Fibroblast of lung (primary cell): Measurements from ENCODE around the gene VWA1. TPM values are rescaled to one million over a fixed set of nuclear protein-coding genes. Genes with fewer than 3 reads are reported as not detected.

Experiments used
- DNase-seq, 2 donors: peaks; one replicate each; pipeline versions ENCODE4 v3.0.0 to v3.0.0-alpha.2; 2010; ENCODE audit warnings: low read depth in 2 of 2
- H2AFZ ChIP-seq: 2 replicates; pipeline ENCODE4 v1.5.1; 2012; ENCODE audit warnings: low read length, control low read depth, inconsistent platforms
- H3K27ac ChIP-seq: 2 replicates; pipeline ENCODE4 v1.5.1; 2011; ENCODE audit warnings: low read length, control low read depth; ENCODE audit not compliant: insufficient read depth
- H3K27me3 ChIP-seq: 2 replicates; pipeline ENCODE4 v1.5.1; 2011; ENCODE audit warnings: mild to moderate bottlenecking, low read length; ENCODE audit not compliant: control insufficient read depth, insufficient read depth
- H3K36me3 ChIP-seq: 2 replicates; pipeline ENCODE4 v1.5.1; 2011; ENCODE audit warnings: low read length; ENCODE audit not compliant: control insufficient read depth, insufficient read depth
- H3K4me1 ChIP-seq: 2 replicates; pipeline ENCODE4 v1.5.1; 2011; ENCODE audit warnings: low read length; ENCODE audit not compliant: control insufficient read depth, insufficient read depth; ENCODE audit errors: extremely low read depth
- H3K4me2 ChIP-seq: 2 replicates; pipeline ENCODE4 v1.5.1; 2011; ENCODE audit warnings: low read length, control low read depth; ENCODE audit not compliant: insufficient read depth; ENCODE audit errors: extremely low read depth
- H3K4me3 ChIP-seq, 4 experiments: fragments of 200-600 bp in 1 of 4; sonication (generic) in 1 of 4; replicated peaks in 1 of 4; 2 replicates each; pipeline ENCODE4 v1.5.1; 2011 to 2016; ENCODE audit warnings: low read length in 4 of 4, low read depth in 3 of 4, mild to moderate bottlenecking in 3 of 4, control low read depth in 2 of 4, inconsistent platforms in 1 of 4, mixed read lengths in 1 of 4; ENCODE audit not compliant: insufficient read depth in 1 of 4; ENCODE audit errors: control extremely low read depth in 1 of 4
- H3K79me2 ChIP-seq: 2 replicates; pipeline ENCODE4 v1.5.1; 2012; ENCODE audit warnings: mild to moderate bottlenecking, low read length, inconsistent platforms; ENCODE audit not compliant: control insufficient read depth, insufficient read depth
- H3K9ac ChIP-seq: 2 replicates; pipeline ENCODE4 v1.5.1; 2011; ENCODE audit warnings: mild to moderate bottlenecking, low read length, control low read depth; ENCODE audit not compliant: insufficient read depth
- H3K9me3 ChIP-seq: 2 replicates; pipeline ENCODE4 v1.5.1; 2012; ENCODE audit warnings: low read depth, low read length; ENCODE audit not compliant: control insufficient read depth, insufficient read depth
- H4K20me1 ChIP-seq: 2 replicates; pipeline ENCODE4 v1.5.1; 2011; ENCODE audit warnings: low read length; ENCODE audit not compliant: control insufficient read depth, insufficient read depth; ENCODE audit errors: extremely low read depth
- CTCF ChIP-seq, 2 donors: IDR thresholded peaks in 1 of 2; conservative IDR thresholded peaks in 1 of 2; 1 replicate in 1 of 2; 2 replicates in 1 of 2; pipeline ENCODE4 v1.5.1; 2011 to 2012; ENCODE audit warnings: low read length in 2 of 2, control low read depth in 1 of 2, inconsistent platforms in 1 of 2, low read depth in 1 of 2, mild to moderate bottlenecking in 1 of 2
- EZH2 ChIP-seq: IDR thresholded peaks from 2 replicates; pipeline ENCODE4 v1.5.1; 2012; ENCODE audit warnings: low read length, control low read depth, mild to moderate bottlenecking; ENCODE audit errors: missing control alignments
- polyA plus RNA-seq, 2 donors: library from polyadenylated mRNA; depleted of rRNA in 1 of 2; stranded (reverse) in 1 of 2; unstranded in 1 of 2; fragments of >200 nt; gene quantifications; 2 replicates each; pipeline ENCODE4 v1.2.1, GENCODE V29; 2011 to 2012; ENCODE audit warnings: missing spikeins in 1 of 2
- total RNA-seq: library from RNA; depleted of rRNA; stranded (reverse); fragments of >200 nt; gene quantifications from 2 replicates; pipeline ENCODE4 v1.2.1, GENCODE V29; 2014

The VWA1 gene
- total and polyA plus RNA-seq, 2 donors (not counting 1 experiment from before 2014, with no cell fraction given): 2.5 to 3.1 TPM

- TF ChIP-seq EZH2 (no peak), CTCF (conservative IDR thresholded peaks at IDR 0.05 in 1 of 2, IDR thresholded peaks at IDR 0.05 in 1 of 2; ENCODE audit: low read depth in 1 of 2, low read length in 2 of 2) (no peak)
- Histone ChIP-seq H2AFZ (no peak overlapping the region), H3K4me1 (no peaks in the 10 kb centered on the region), H3K36me3 (no peaks in the 10 kb centered on the region), H3K27me3 (no peaks in the 10 kb centered on the region), H4K20me1 (no peaks in the 10 kb centered on the region), H3K4me3 (no peak overlapping the region), H3K9me3 (no peaks in the 10 kb centered on the region), H3K4me2 (no peak overlapping the region), H3K79me2 (no peaks in the 10 kb centered on the region), H3K27ac (no peak overlapping the region), H3K9ac (no peak overlapping the region)
- DNase-seq: no peak
Observed at GRCh38 chr1:1460540-1461130, 25.1 kb downstream of the VWA1 start.

DNA sequence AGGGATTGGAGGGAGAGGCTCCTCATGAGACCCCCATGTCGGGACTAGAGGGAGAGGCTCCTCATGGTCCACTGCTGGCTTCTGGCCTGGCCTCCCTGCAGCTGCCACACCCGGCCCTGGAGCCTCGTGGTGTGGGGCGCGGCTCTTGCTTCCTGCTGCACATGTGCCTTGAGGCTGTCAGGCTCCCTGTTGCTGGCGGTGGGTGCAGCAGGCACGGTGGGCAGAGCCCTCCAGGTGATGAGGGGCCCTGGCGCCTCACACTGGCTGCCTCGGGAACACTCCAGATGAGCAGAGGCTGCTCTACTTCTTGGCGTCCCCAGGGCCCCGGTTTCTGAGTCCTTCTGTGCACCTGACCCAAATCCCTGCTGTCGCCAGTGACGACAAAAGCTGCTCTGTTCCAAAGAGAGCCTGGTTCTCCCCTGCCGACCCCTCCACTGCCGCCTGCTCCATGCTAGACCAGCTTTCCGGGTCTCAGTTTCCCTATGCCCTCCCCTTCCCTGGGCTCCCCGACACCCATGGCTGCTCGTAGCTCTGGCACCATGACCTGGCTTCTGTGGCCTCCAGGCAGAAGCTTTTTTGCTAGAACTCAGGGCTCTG lies 26.3 kb downstream of the VWA1 start:
- Histone ChIP-seq H4K20me1 (no peaks in the 10 kb centered on the region), H3K36me3 (no peaks in the 10 kb centered on the region), H3K9me3 (no peaks in the 10 kb centered on the region), H3K4me3 (no peak overlapping the region), H3K79me2 (no peaks in the 10 kb centered on the region), H2AFZ (no peak overlapping the region), H3K4me1 (no peaks in the 10 kb centered on the region), H3K27ac (no peak overlapping the region), H3K9ac (no peak overlapping the region), H3K4me2 (no peak overlapping the region), H3K27me3 (no peaks in the 10 kb centered on the region)
- no peak for TF ChIP-seq CTCF (conservative IDR thresholded peaks at IDR 0.05 in 1 of 2, IDR thresholded peaks at IDR 0.05 in 1 of 2; ENCODE audit: low read depth in 1 of 2, low read length in 2 of 2)
- TF ChIP-seq EZH2: no peak
- DNase-seq: no peak

GRCh38 chr1:1462318-1462966 lies 27.0 kb downstream of the VWA1 start:
- Histone ChIP-seq H3K9ac (no peak overlapping the region), H3K27me3 (no peaks in the 10 kb centered on the region), H3K36me3 (no peaks in the 10 kb centered on the region), H3K9me3 (no peaks in the 10 kb centered on the region), H3K4me1 (no peaks in the 10 kb centered on the region), H4K20me1 (no peaks in the 10 kb centered on the region), H3K4me3 (no peak overlapping the region), H3K4me2 (no peak overlapping the region), H2AFZ (no peak overlapping the region), H3K27ac (no peak overlapping the region), H3K79me2 (no peaks in the 10 kb centered on the region)
- TF ChIP-seq CTCF (conservative IDR thresholded peaks at IDR 0.05 in 1 of 2, IDR thresholded peaks at IDR 0.05 in 1 of 2; ENCODE audit: low read depth in 1 of 2, low read length in 2 of 2) (no peak), EZH2 (no peak)
- no peak for DNase-seq
